GM12878 (cell line): Measurements from ENCODE around the gene TBXAS1. TPM values are rescaled to one million over a fixed set of nuclear protein-coding genes. Genes with fewer than 3 reads are reported as not detected.

Experiments
- ATAC-seq: fragments of 200-7000 bp; cut with Tn5 transposase; 3 replicates; pipeline ENCODE4 v1.9.1; 2020; ENCODE audit warnings: mild to moderate bottlenecking, moderate library complexity
- BruUV-seq: library from RNA; stranded (reverse); fragments of 400-500 nt; replicated peaks from 2 replicates; lab custom pipeline; 2021; lab: Mats Ljungman, UMichigan
- CTCF ChIA-PET: fragments of 300-600 bp; sonication (Branson Sonifier 250); formaldehyde crosslinking; extraction: SDS; loops from one replicate; lab custom pipeline; 2021; ENCODE audit warnings: inconsistent platforms; lab: Yijun Ruan, JAX
- POLR2A ChIA-PET: fragments of 350-600 bp; formaldehyde crosslinking; extraction: SDS; loops from one replicate; lab custom pipeline; 2021; ENCODE audit warnings: inconsistent platforms; lab: Charles Lee
- RAD21 ChIA-PET: fragments of 300-600 bp; sonication (Branson Sonifier 250); formaldehyde crosslinking; loops from one replicate; lab custom pipeline; 2023; ENCODE audit warnings: antibody characterized with exemption; ENCODE audit not compliant: unreplicated experiment; lab: Charles Lee
- SMC1A ChIA-PET: fragments of 300-600 bp; sonication (Branson Sonifier 250); formaldehyde crosslinking; loops from one replicate; lab custom pipeline; 2023; ENCODE audit not compliant: unreplicated experiment, uncharacterized antibody; lab: Charles Lee
- DNase-seq: peaks from one replicate; pipeline ENCODE4 v3.0.0-alpha.2; 2011; ENCODE audit warnings: low read depth, low spot score
- FAIRE-seq: peaks from 3 replicates; lab custom pipeline; 2011; peaks lifted over from hg19 to GRCh38; lab: Jason Lieb, UNC
- H2AFZ ChIP-seq: 2 replicates; pipeline ENCODE4 v1.6.0; 2011; ENCODE audit warnings: low read depth, low read length, control low read depth; ENCODE audit not compliant: control insufficient read depth
- H3K27ac ChIP-seq: 2 replicates; pipeline ENCODE4 v1.5.1; 2011; ENCODE audit warnings: control low read depth; ENCODE audit not compliant: control insufficient read depth, insufficient read depth
- H3K27me3 ChIP-seq, 2 experiments: replicated peaks in 1 of 2; 2 replicates each; pipeline versions ENCODE4 v1.6.0 to v1.6.1; 2011; ENCODE audit warnings: low read length in 1 of 2; ENCODE audit not compliant: control insufficient read depth in 2 of 2, insufficient read depth in 2 of 2
- H3K36me3 ChIP-seq, 2 experiments: 2 replicates each; pipeline ENCODE4 v1.5.1; 2011; ENCODE audit warnings: low read length in 1 of 2; ENCODE audit not compliant: control insufficient read depth in 2 of 2, insufficient read depth in 2 of 2
- H3K4me1 ChIP-seq: 2 replicates; pipeline ENCODE4 v1.6.1; 2011; ENCODE audit warnings: mild to moderate bottlenecking, low read length, moderate library complexity, mixed read lengths; ENCODE audit not compliant: control insufficient read depth, insufficient read depth
- H3K4me2 ChIP-seq: 2 replicates; pipeline ENCODE4 v1.6.0; 2011; ENCODE audit warnings: control low read depth; ENCODE audit not compliant: control insufficient read depth, insufficient read depth
- H3K4me3 ChIP-seq: fragments of 200-600 bp; sonication (generic); 2 replicates; pipeline ENCODE4 v1.5.1; 2016
- H3K79me2 ChIP-seq: 2 replicates; pipeline ENCODE4 v1.6.0; 2011; ENCODE audit warnings: low read length; ENCODE audit not compliant: control insufficient read depth, insufficient read depth
- H3K9ac ChIP-seq: 2 replicates; pipeline ENCODE4 v1.8.0; 2011; ENCODE audit warnings: low read length, control low read depth, mixed read lengths; ENCODE audit not compliant: control insufficient read depth, insufficient read depth
- H3K9me3 ChIP-seq: replicated peaks from 3 replicates; pipeline ENCODE4 v1.5.1; 2011; ENCODE audit warnings: mild to moderate bottlenecking, low read length; ENCODE audit not compliant: control insufficient read depth, insufficient read depth
- H4K20me1 ChIP-seq: 2 replicates; pipeline ENCODE4 v1.6.0; 2011; ENCODE audit not compliant: control insufficient read depth, insufficient read depth
- BHLHE40 ChIP-seq, 2 experiments: fragments of 450-650 bp in 1 of 2; IDR thresholded peaks; 2 replicates each; pipeline ENCODE4 v1.6.1; 2011 to 2017; ENCODE audit warnings: low read depth in 2 of 2, borderline replicate concordance in 1 of 2, improper control_type of control experiment in 1 of 2, low read length in 1 of 2, mild to moderate bottlenecking in 1 of 2
- BRCA1 ChIP-seq: IDR thresholded peaks from 2 replicates; pipeline ENCODE4 v1.6.1; 2011; ENCODE audit warnings: low read depth, low read length, improper control_type of control experiment
- CBFB ChIP-seq: IDR thresholded peaks from 2 replicates; pipeline ENCODE4 v1.6.1; 2016; ENCODE audit warnings: antibody characterized with exemption, low read depth
- MYB ChIP-seq: fragments of 150-350 bp; IDR thresholded peaks from 2 replicates; pipeline ENCODE4 v1.6.1; 2014; ENCODE audit warnings: mild to moderate bottlenecking, low read depth, low read length, borderline replicate concordance
- SREBF1 ChIP-seq: IDR thresholded peaks from 2 replicates; pipeline ENCODE4 v1.6.1; 2012; ENCODE audit warnings: mild to moderate bottlenecking, low read length
- SUPT20H ChIP-seq: IDR thresholded peaks from 2 replicates; pipeline ENCODE4 v1.6.1; 2011; ENCODE audit warnings: low read depth, mild to moderate bottlenecking, low read length, moderate library complexity, borderline replicate concordance; ENCODE audit not compliant: control insufficient read depth
- WGBS: methylation state at CpG from one replicate; pipeline ENCODE4 v1.1.6; 2016; ENCODE audit warnings: low lambda C conversion rate; ENCODE audit not compliant: insufficient replicate concordance, insufficient coverage; ENCODE audit errors: missing lambda C conversion rate; 5-methylcytosine and 5-hydroxymethylcytosine counted together
- in situ Hi-C: fragments of 300-500 bp; cut with MboI; formaldehyde crosslinking; loops from 9 replicates; pipeline ENCODE4 v1.14.3; 2018; ENCODE audit warnings: mixed read lengths
- intact Hi-C: fragments of 100-400 bp; cut with micrococcal nuclease; formaldehyde crosslinking; loops from one replicate; pipeline ENCODE4 v1.14.2; 2022; ENCODE audit not compliant: unreplicated experiment
- polyA plus RNA-seq, 11 experiments: library from polyadenylated mRNA; depleted of rRNA in 4 of 11; unstranded in 6 of 11; stranded (reverse) in 5 of 11; fragments of >200 nt; fragmentation: Nextera tagmentation in 4 of 11; fragmentation: Illumina TruSeq in 1 of 11; extraction: Ambion mirVana in 4 of 11; extraction: Trizol in 1 of 11; gene quantifications; 1 replicate in 1 of 11; 2 replicates in 10 of 11; pipeline versions ENCODE4 v1.2.1 to v1.2.3, GENCODE V29; 2011 to 2016; ENCODE audit warnings: inconsistent platforms in 2 of 11, missing spikeins in 2 of 11, low read depth in 1 of 11
- total RNA-seq, 4 experiments: library from RNA; depleted of rRNA in 3 of 4; stranded (reverse); fragments of >200 nt in 3 of 4; fragmentation: Illumina TruSeq in 1 of 4; extraction: Trizol in 1 of 4; gene quantifications; 2 replicates each; pipeline versions ENCODE4 v1.2.1 to v1.2.3, GENCODE V29; 2013 to 2021
- TF ChIP-seq, protein P1 (sequence below): fragments of 450-650 bp; IDR thresholded peaks from 2 replicates; pipeline ENCODE4 v1.6.1; 2016; ENCODE audit warnings: mild to moderate bottlenecking

TBXAS1 gene
- total and polyA plus RNA-seq, 10 of the 15 experiments (the other 5 are each of a cell fraction or from before 2014, with no cell fraction given), result 1.5 to 32.7 (median 16.3) TPM

GRCh38 chr7:139852482-139852845 is 23.4 kb downstream of the TBXAS1 start:
- in situ Hi-C loops, result no loop called here
- POLR2A ChIA-PET, result no interaction called here
- Histone ChIP-seq H3K27me3 (no peaks in the 10 kb centered on the region), H3K4me1 (peaks cover 10% of the 10 kb centered on the region), H4K20me1 (no peaks in the 10 kb centered on the region), H3K9me3 (peaks cover 3% of the 10 kb centered on the region; the same call in 1 of the 3 replicates), H3K27ac (no peak overlapping the region), H3K4me2 (no peak overlapping the region), H3K79me2 (no peaks in the 10 kb centered on the region), H3K4me3 (no peak overlapping the region), H3K9ac (no peak overlapping the region), H2AFZ (no peak overlapping the region), H3K36me3 (no peaks in the 10 kb centered on the region)
- ATAC-seq, result no peak
- CTCF ChIA-PET, result no interaction called here
- no TSS peak for BruUV-seq
- no peak for TF ChIP-seq MYB
- TF ChIP-seq BRCA1, result no peak
- TF ChIP-seq, protein P1, sequence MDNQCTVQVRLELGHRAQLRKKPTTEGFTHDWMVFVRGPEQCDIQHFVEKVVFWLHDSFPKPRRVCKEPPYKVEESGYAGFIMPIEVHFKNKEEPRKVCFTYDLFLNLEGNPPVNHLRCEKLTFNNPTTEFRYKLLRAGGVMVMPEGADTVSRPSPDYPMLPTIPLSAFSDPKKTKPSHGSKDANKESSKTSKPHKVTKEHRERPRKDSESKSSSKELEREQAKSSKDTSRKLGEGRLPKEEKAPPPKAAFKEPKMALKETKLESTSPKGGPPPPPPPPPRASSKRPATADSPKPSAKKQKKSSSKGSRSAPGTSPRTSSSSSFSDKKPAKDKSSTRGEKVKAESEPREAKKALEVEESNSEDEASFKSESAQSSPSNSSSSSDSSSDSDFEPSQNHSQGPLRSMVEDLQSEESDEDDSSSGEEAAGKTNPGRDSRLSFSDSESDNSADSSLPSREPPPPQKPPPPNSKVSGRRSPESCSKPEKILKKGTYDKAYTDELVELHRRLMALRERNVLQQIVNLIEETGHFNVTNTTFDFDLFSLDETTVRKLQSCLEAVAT, result no peak
- TF ChIP-seq SREBF1, result no peak
- no peak for TF ChIP-seq BHLHE40 (IDR thresholded peaks at IDR 0.05; ENCODE audit: borderline replicate concordance in 1 of 2, low read depth in 2 of 2, low read length in 1 of 2)
- TF ChIP-seq CBFB, result no peak
- TF ChIP-seq SUPT20H, result no peak
- SMC1A ChIA-PET, result interaction anchor here (1.2 to 2.2 kb wide), 3 partner anchors 14 to 22 kb away, joined by 3 to 7 read pairs (median 3); no protein-coding TSS in a partner anchor
- 87% methylated on average over 1 of the region's 1 CpG for WGBS
- intact Hi-C loops, result no loop called here
- no peak for FAIRE-seq
- RAD21 ChIA-PET, result interaction anchor here (1.3 kb wide), 1 partner anchor 10 kb away, joined by 3 read pairs; no protein-coding TSS in a partner anchor
- no peak for DNase-seq
